ENCODE measurements around the gene PBXIP1. TPM values are rescaled to one million over a fixed set of nuclear protein-coding genes. Genes with fewer than 3 reads are reported as not detected.

Gene PBXIP1
- total RNA-seq, 2 donors from 2014 or later: 634 to 767 TPM

- Mint-ChIP-seq H3K4me1 (peaks cover 29% of the 10 kb centered on the region), H3K27ac (no peak overlapping the region), H3K4me3 (no peak overlapping the region), H3K27me3 (no peaks in the 10 kb centered on the region), H3K36me3 (ENCODE audit: low read depth) (peaks cover 6% of the 10 kb centered on the region)
- peak; percentile 18 for ATAC-seq
- no peaks in the 10 kb centered on the region for H3K9me3 ChIP-seq (ENCODE audit: control insufficient read depth, low read length, poor library complexity, severe bottlenecking)
- peak; percentile 80 to 85 (median 82) for DNase-seq
These were observed 17.6 kb upstream of the PBXIP1 start for GRCh38 chr1:154973344-154974101.

GRCh38 chr1:154972517-154973343 lies 16.8 kb upstream of the PBXIP1 start:
- H3K9me3 ChIP-seq (ENCODE audit: control insufficient read depth, low read length, poor library complexity, severe bottlenecking): no peaks in the 10 kb centered on the region
- Mint-ChIP-seq H3K4me3 (no peak overlapping the region), H3K36me3 (ENCODE audit: low read depth) (peaks cover 9% of the 10 kb centered on the region), H3K27ac (no peak overlapping the region), H3K4me1 (peaks cover 27% of the 10 kb centered on the region), H3K27me3 (no peaks in the 10 kb centered on the region)
- ATAC-seq (no peak), DNase-seq (no peak)

GRCh38 chr1:154972213-154972516 lies 16.3 kb upstream of the PBXIP1 start:
- DNase-seq: no peak
- no peak for ATAC-seq
- no peak overlapping the region for H3K4me3 Mint-ChIP-seq
- H3K27me3 Mint-ChIP-seq: no peaks in the 10 kb centered on the region
- H3K9me3 ChIP-seq (ENCODE audit: control insufficient read depth, low read length, poor library complexity, severe bottlenecking): no peaks in the 10 kb centered on the region
- H3K4me1 Mint-ChIP-seq: peaks cover 26% of the 10 kb centered on the region
- no peak overlapping the region for H3K27ac Mint-ChIP-seq
- peaks cover 9% of the 10 kb centered on the region for H3K36me3 Mint-ChIP-seq (ENCODE audit: low read depth)

GRCh38 chr1:154971341-154971998 lies 15.6 kb upstream of the PBXIP1 start:
- peaks cover 9% of the 10 kb centered on the region for H3K36me3 Mint-ChIP-seq (ENCODE audit: low read depth)
- ATAC-seq (no peak), DNase-seq (no peak)
- H3K27ac Mint-ChIP-seq: no peak overlapping the region
- peak overlapping the region; percentile 57 for H3K4me3 Mint-ChIP-seq
- no peaks in the 10 kb centered on the region for H3K27me3 Mint-ChIP-seq
- no peaks in the 10 kb centered on the region for H3K9me3 ChIP-seq (ENCODE audit: control insufficient read depth, low read length, poor library complexity, severe bottlenecking)
- H3K4me1 Mint-ChIP-seq: peaks cover 27% of the 10 kb centered on the region

GRCh38 chr1:154970631-154971340 lies 14.9 kb upstream of the PBXIP1 start, which contains the start of gene SHC1:
Gene SHC1 (minus strand): TSS chr1:154970747. CDS start chr1:154970526, 221 bp downstream.
- Mint-ChIP-seq H3K4me1 (peaks cover 27% of the 10 kb centered on the region), H3K27me3 (no peaks in the 10 kb centered on the region), H3K27ac (peak within 1 kb of the TSS; percentile 87), H3K36me3 (ENCODE audit: low read depth) (peaks cover 9% of the 10 kb centered on the region), H3K4me3 (peak within 1 kb of the TSS; percentile 57)
- no peak for ATAC-seq
- DNase-seq: no peak
- H3K9me3 ChIP-seq (ENCODE audit: control insufficient read depth, low read length, poor library complexity, severe bottlenecking): no peaks in the 10 kb centered on the region

GRCh38 chr1:154969860-154970452 lies 14.1 kb upstream of the PBXIP1 start:
- H3K36me3 Mint-ChIP-seq (ENCODE audit: low read depth): peaks cover 9% of the 10 kb centered on the region
- H3K9me3 ChIP-seq (ENCODE audit: control insufficient read depth, low read length, poor library complexity, severe bottlenecking): no peaks in the 10 kb centered on the region
- no peak overlapping the region for H3K4me3 Mint-ChIP-seq
- H3K27ac Mint-ChIP-seq: peak overlapping the region; percentile 87
- ATAC-seq: no peak
- peaks cover 27% of the 10 kb centered on the region for H3K4me1 Mint-ChIP-seq
- no peak for DNase-seq
- H3K27me3 Mint-ChIP-seq: no peaks in the 10 kb centered on the region

- ATAC-seq: no peak
- peaks cover 27% of the 10 kb centered on the region for H3K4me1 Mint-ChIP-seq
- H3K36me3 Mint-ChIP-seq (ENCODE audit: low read depth): peaks cover 9% of the 10 kb centered on the region
- H3K27ac Mint-ChIP-seq: peak overlapping the region; percentile 87
- H3K9me3 ChIP-seq (ENCODE audit: control insufficient read depth, low read length, poor library complexity, severe bottlenecking): no peaks in the 10 kb centered on the region
- no peak overlapping the region for H3K4me3 Mint-ChIP-seq
- DNase-seq: no peak
- no peaks in the 10 kb centered on the region for H3K27me3 Mint-ChIP-seq
These were observed 13.3 kb upstream of the PBXIP1 start for GRCh38 chr1:154969246-154969645.

- ATAC-seq (no peak), DNase-seq (no peak)
- no peaks in the 10 kb centered on the region for H3K27me3 Mint-ChIP-seq
- peak overlapping the region; percentile 87 for H3K27ac Mint-ChIP-seq
- H3K4me3 Mint-ChIP-seq: no peak overlapping the region
- H3K9me3 ChIP-seq (ENCODE audit: control insufficient read depth, low read length, poor library complexity, severe bottlenecking): no peaks in the 10 kb centered on the region
- H3K4me1 Mint-ChIP-seq: peaks cover 30% of the 10 kb centered on the region
- peaks cover 11% of the 10 kb centered on the region for H3K36me3 Mint-ChIP-seq (ENCODE audit: low read depth)
These were observed 12.8 kb upstream of the PBXIP1 start for GRCh38 chr1:154968731-154969130.

- peaks cover 32% of the 10 kb centered on the region for H3K4me1 Mint-ChIP-seq
- H3K36me3 Mint-ChIP-seq (ENCODE audit: low read depth): peaks cover 12% of the 10 kb centered on the region
- no peaks in the 10 kb centered on the region for H3K27me3 Mint-ChIP-seq
These were observed 11.5 kb upstream of the PBXIP1 start for GRCh38 chr1:154967331-154967950.

GRCh38 chr1:154966111-154966510 lies 10.2 kb upstream of the PBXIP1 start:
- H3K27me3 Mint-ChIP-seq: no peaks in the 10 kb centered on the region
- peaks cover 12% of the 10 kb centered on the region for H3K36me3 Mint-ChIP-seq (ENCODE audit: low read depth)
- H3K27ac Mint-ChIP-seq: no peak overlapping the region
- DNase-seq (no peak), ATAC-seq (no peak)
- peaks cover 24% of the 10 kb centered on the region for H3K4me1 Mint-ChIP-seq
- H3K4me3 Mint-ChIP-seq: no peak overlapping the region
- H3K9me3 ChIP-seq (ENCODE audit: control insufficient read depth, low read length, poor library complexity, severe bottlenecking): no peaks in the 10 kb centered on the region

More at GRCh38 chr1:154967331-154967950, 11.5 kb upstream of the PBXIP1 start:
- ATAC-seq: no peak
- H3K4me3 Mint-ChIP-seq: no peak overlapping the region
- peak overlapping the region; percentile 87 for H3K27ac Mint-ChIP-seq
- DNase-seq: no peak
- H3K9me3 ChIP-seq (ENCODE audit: control insufficient read depth, low read length, poor library complexity, severe bottlenecking): no peaks in the 10 kb centered on the region

- Mint-ChIP-seq H3K4me3 (no peak overlapping the region), H3K27ac (peak overlapping the region; percentile 66), H3K4me1 (peaks cover 29% of the 10 kb centered on the region), H3K27me3 (no peaks in the 10 kb centered on the region), H3K36me3 (ENCODE audit: low read depth) (peaks cover 11% of the 10 kb centered on the region)
- no peak for DNase-seq
- H3K9me3 ChIP-seq (ENCODE audit: control insufficient read depth, low read length, poor library complexity, severe bottlenecking): no peaks in the 10 kb centered on the region
- ATAC-seq: no peak
These were observed 8.5 kb upstream of the PBXIP1 start for GRCh38 chr1:154964359-154964758.

- H3K4me1 Mint-ChIP-seq: peaks cover 31% of the 10 kb centered on the region
- H3K27ac Mint-ChIP-seq: peak overlapping the region; percentile 66
- H3K27me3 Mint-ChIP-seq: no peaks in the 10 kb centered on the region
- H3K36me3 Mint-ChIP-seq (ENCODE audit: low read depth): peaks cover 6% of the 10 kb centered on the region
- ATAC-seq (no peak), DNase-seq (no peak)
- H3K9me3 ChIP-seq (ENCODE audit: control insufficient read depth, low read length, poor library complexity, severe bottlenecking): no peaks in the 10 kb centered on the region
- peak overlapping the region; percentile 61 for H3K4me3 Mint-ChIP-seq
These were observed 7.7 kb upstream of the PBXIP1 start for GRCh38 chr1:154963643-154964042.
